ENCODE data around the gene TMEM164. TPM values are rescaled to one million over a fixed set of nuclear protein-coding genes. Genes with fewer than 3 reads are reported as not detected.

Gene TMEM164
- total and polyA plus RNA-seq, 8 donors = 7.3 to 21.3 (median 11.9) TPM

DNA sequence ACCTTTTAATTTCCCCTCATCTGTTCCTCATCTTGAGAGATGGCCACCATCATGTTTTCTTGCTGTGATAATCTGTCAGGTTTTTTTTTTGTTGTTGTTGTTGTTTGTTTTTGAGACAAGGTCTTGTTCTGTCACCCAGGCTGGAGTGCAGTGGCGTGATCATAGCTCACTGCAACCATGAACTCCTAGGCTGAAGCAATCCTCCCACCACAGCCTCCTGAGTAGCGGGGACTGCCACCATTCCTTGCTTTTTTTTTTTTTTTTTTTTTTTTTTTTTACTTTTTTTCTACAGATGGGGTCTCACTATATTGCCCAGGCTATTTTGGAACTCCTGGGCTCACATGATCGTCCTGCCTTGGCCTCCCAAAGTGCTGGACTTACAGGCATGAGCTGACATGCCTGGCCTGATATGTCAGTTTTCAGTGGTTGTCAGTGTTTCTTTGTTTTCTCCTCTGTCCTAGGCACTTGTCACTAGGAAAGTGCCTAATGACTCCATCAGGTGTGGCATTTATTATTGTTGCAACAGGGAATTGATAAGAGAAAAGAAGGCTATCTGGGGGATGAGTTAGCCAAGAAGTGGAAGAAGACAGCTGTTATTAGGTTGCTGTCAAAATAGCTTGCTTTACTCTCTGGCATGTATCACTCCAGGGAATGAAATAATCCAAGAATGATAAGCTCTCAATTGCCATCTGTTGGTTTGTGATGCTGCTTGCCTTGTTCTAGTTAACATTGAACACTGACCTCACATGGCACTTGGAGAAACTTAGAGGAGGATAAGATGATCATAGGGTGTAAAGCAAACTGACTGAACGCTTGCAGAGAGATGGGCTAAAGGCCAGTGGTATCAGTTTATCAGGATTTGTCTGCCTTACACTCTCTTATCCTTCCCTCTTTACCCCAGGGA is 41.7 kb downstream of the TMEM164 start:
- no peaks in the 10 kb centered on the region for H3K9me3 ChIP-seq
- H3K4me3 ChIP-seq = no peak overlapping the region
- FAIRE-seq (no peak), ATAC-seq (peak in 1 of 4 donors; percentile 18), DNase-seq (no peak)
- peak overlapping the region in 1 of 4 donors; percentile 45 for H3K27ac ChIP-seq
- 70 to 75% methylated on average over 4 of the region's 4 CpGs for WGBS, 2 donors
- intact Hi-C loops (cut with DNase I) = no loop called here
- TF ChIP-seq CTCF (IDR thresholded peaks at IDR 0.05) = no peak
- H3K36me3 ChIP-seq = no peaks in the 10 kb centered on the region
- H3K27me3 ChIP-seq = peaks cover 0 to 4% (median 0%) of the 10 kb centered on the region in 4 donors
- peaks cover 0 to 6% (median 0%) of the 10 kb centered on the region in 3 donors for H3K4me1 ChIP-seq

DNA sequence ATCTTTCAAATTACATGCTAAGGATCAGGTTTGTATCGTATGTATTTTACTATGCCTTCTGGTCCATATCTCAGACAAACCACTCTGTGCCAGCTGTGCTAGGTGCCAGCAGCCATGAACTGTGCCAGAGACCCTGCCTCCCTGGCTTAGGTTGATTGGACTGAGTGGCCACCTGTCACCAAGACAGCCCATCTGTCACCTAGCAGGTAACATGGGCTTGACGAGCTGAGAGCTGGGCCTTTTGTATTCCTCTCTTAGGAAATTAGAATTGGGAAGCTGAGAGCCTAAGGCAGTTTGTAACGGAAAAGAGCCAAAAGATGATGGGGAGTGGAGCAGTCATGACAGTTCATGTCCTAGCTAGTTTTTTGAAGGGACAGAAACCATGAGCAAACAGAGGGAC is 42.5 kb downstream of the TMEM164 start:
- Histone ChIP-seq H3K4me3 (no peak overlapping the region), H3K4me1 (peaks cover 0 to 6% (median 0%) of the 10 kb centered on the region in 3 donors), H3K36me3 (no peaks in the 10 kb centered on the region), H3K27ac (peak overlapping the region in 2 of 4 donors; percentile 20 to 45), H3K9me3 (no peaks in the 10 kb centered on the region), H3K27me3 (peaks cover 0 to 4% (median 0%) of the 10 kb centered on the region in 4 donors)
- FAIRE-seq (no peak), DNase-seq (peak in 1 of 6 donors; percentile 18), ATAC-seq (peak; percentile 13 to 37 (median 26))
- intact Hi-C loops (cut with DNase I) = no loop called here
- WGBS, 2 donors = 40 to 45% methylated on average over 3 of the region's 3 CpGs
- TF ChIP-seq CTCF (IDR thresholded peaks at IDR 0.05) = no peak

- no peak for FAIRE-seq
- peak; percentile 74 to 82 (median 80) for ATAC-seq
Measured at GRCh38 chrX:110046001-110046400, 43.1 kb downstream of the TMEM164 start.

DNA sequence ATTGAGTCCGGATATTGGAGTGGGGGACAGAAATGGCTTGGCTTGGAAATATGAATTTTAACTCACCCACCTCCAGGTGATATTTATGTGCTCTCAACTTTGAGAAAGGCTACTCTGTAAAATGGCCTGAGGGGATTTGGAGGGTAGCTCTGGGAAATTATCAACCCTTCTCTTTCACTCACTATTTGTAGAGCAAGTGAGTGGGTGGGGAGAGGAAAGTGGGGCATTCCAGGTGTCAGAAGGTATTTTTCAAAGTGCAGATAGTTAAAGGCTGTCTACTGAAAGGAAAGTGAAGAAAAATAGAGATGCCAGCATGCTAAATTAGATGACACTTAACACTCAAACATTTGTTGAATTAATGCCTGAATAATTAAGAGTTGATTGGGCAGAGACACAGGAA is 44.1 kb downstream of the TMEM164 start:
- no peak for DNase-seq
- H3K27me3 ChIP-seq = peaks cover 0 to 4% (median 0%) of the 10 kb centered on the region in 4 donors
- H3K4me1 ChIP-seq = peaks cover 0 to 6% (median 0%) of the 10 kb centered on the region in 3 donors
- no peak for ATAC-seq
- FAIRE-seq = no peak
- H3K4me3 ChIP-seq = no peak overlapping the region
- H3K27ac ChIP-seq = no peak overlapping the region
- H3K36me3 ChIP-seq = no peaks in the 10 kb centered on the region
- no peaks in the 10 kb centered on the region for H3K9me3 ChIP-seq
- WGBS, 2 donors = 72 to 75% methylated on average over 1 of the region's 1 CpG
- intact Hi-C loops (cut with DNase I) = no loop called here
- no peak for TF ChIP-seq CTCF (IDR thresholded peaks at IDR 0.05)

More at GRCh38 chrX:110046001-110046400, 43.1 kb downstream of the TMEM164 start:
- H3K36me3 ChIP-seq = no peaks in the 10 kb centered on the region
- peak overlapping the region in 1 of 4 donors; percentile 45 for H3K27ac ChIP-seq
- WGBS, 2 donors = 20 to 31% methylated on average over 4 of the region's 4 CpGs
- intact Hi-C loops (cut with DNase I) = no loop called here
- H3K4me1 ChIP-seq = peaks cover 0 to 6% (median 0%) of the 10 kb centered on the region in 3 donors
- no peak for TF ChIP-seq CTCF (IDR thresholded peaks at IDR 0.05)
- peaks cover 0 to 4% (median 0%) of the 10 kb centered on the region in 4 donors for H3K27me3 ChIP-seq
- peak in 2 of 6 donors; percentile 5 to 20 for DNase-seq
- H3K9me3 ChIP-seq = no peaks in the 10 kb centered on the region
- H3K4me3 ChIP-seq = no peak overlapping the region

- H3K4me3 ChIP-seq = no peak overlapping the region
Measured at GRCh38 chrX:110049096-110049495, 46.2 kb downstream of the TMEM164 start.

More at GRCh38 chrX:110049096-110049495, 46.2 kb downstream of the TMEM164 start:
- H3K27ac ChIP-seq = no peak overlapping the region
- no peak for TF ChIP-seq CTCF (IDR thresholded peaks at IDR 0.05)
- no peaks in the 10 kb centered on the region for H3K9me3 ChIP-seq
- peaks cover 0 to 6% (median 0%) of the 10 kb centered on the region in 3 donors for H3K4me1 ChIP-seq
- FAIRE-seq = no peak
- no peak for ATAC-seq
- intact Hi-C loops (cut with DNase I) = no loop called here
- no peak for DNase-seq
- H3K36me3 ChIP-seq = no peaks in the 10 kb centered on the region
- 19 to 33% methylated on average over 1 of the region's 1 CpG for WGBS, 2 donors
- no peaks in the 10 kb centered on the region for H3K27me3 ChIP-seq

All from pancreas (tissue), 10 donors.